HUES48 (cell line): ENCODE data around the gene LRRTM4.
"Not testable (repeated sequence)": the region's sequence is repeated elsewhere in the genome, so short reads cannot be mapped to it uniquely, and the experiment has no call there.

Experiments used
- H3K27ac ChIP-seq: one replicate; pipeline ENCODE4 v1.7.0; 2013; ENCODE audit warnings: low read depth, low read length, inconsistent platforms
- H3K27me3 ChIP-seq: 2 replicates; pipeline ENCODE4 v1.6.1; 2013; ENCODE audit warnings: mild to moderate bottlenecking, low read length; ENCODE audit not compliant: control insufficient read depth, insufficient read depth
- H3K36me3 ChIP-seq: 2 replicates; pipeline ENCODE4 v1.6.1; 2013; ENCODE audit warnings: low read length; ENCODE audit not compliant: control insufficient read depth, insufficient read depth
- H3K4me1 ChIP-seq: 2 replicates; pipeline ENCODE4 v1.6.1; 2013; ENCODE audit warnings: mild to moderate bottlenecking, low read length; ENCODE audit not compliant: control insufficient read depth, insufficient read depth
- H3K4me3 ChIP-seq: 2 replicates; pipeline ENCODE4 v1.5.1; 2013; ENCODE audit warnings: mild to moderate bottlenecking, low read depth, low read length
- H3K9ac ChIP-seq: 2 replicates; pipeline ENCODE4 v1.6.1; 2013; ENCODE audit warnings: mild to moderate bottlenecking, low read depth, low read length, moderate library complexity
- H3K9me3 ChIP-seq: 2 replicates; pipeline ENCODE4 v1.6.1; 2013; ENCODE audit warnings: low read length; ENCODE audit not compliant: control insufficient read depth, insufficient read depth

LRRTM4 gene

DNA sequence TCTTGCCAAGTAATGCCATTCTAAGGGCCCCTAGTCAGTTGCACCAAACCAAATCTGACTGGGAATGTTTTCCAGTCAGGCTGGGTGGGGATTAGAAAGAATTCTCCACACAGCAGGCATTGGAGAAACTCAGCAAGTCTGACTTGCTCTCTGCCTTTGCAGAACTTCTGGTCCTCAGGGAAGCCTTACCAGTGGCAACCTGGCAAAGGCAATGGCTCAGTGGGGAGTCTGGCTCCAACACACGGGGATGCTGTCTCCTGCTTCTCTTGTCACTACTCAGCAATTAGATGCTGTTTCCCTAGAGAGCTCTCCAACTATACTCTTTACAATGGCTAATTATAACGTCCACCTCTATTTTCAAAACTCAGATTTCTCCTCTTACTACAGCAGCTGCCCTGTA lies 810.7 kb downstream of the LRRTM4 start:
- peaks cover 6% of the 10 kb centered on the region; the same call in 1 of the 2 replicates for H3K4me1 ChIP-seq
- no peaks in the 10 kb centered on the region for H3K27me3 ChIP-seq
- no peak overlapping the region for H3K4me3 ChIP-seq
- H3K9ac ChIP-seq = no peak overlapping the region
- H3K36me3 ChIP-seq = no peaks in the 10 kb centered on the region
- H3K27ac ChIP-seq = no peak overlapping the region
- peaks cover 4% of the 10 kb centered on the region; the same call in 1 of the 2 replicates for H3K9me3 ChIP-seq

GRCh38 chr2:76700894-76701293 lies 821.3 kb downstream of the LRRTM4 start:
- Histone ChIP-seq H3K4me1 (no peaks in the 10 kb centered on the region), H3K9ac (no peak overlapping the region), H3K27me3 (no peaks in the 10 kb centered on the region), H3K4me3 (no peak overlapping the region), H3K27ac (no peak overlapping the region), H3K36me3 (no peaks in the 10 kb centered on the region), H3K9me3 (no peaks in the 10 kb centered on the region)

GRCh38 chr2:76697998-76698713 lies 824.0 kb downstream of the LRRTM4 start:
- not testable (repeated sequence) for H3K9me3 ChIP-seq, H3K9ac ChIP-seq

More at GRCh38 chr2:76697998-76698713, 824.0 kb downstream of the LRRTM4 start:
- H3K36me3 ChIP-seq, H3K27ac ChIP-seq, H3K4me3 ChIP-seq, H3K4me1 ChIP-seq, H3K27me3 ChIP-seq: not testable (repeated sequence)
